ENCODE measurements around the gene FMNL2. TPM values are rescaled to one million over a fixed set of nuclear protein-coding genes. Genes with fewer than 3 reads are reported as not detected.

The FMNL2 gene
- total and polyA plus RNA-seq, 2 experiments from 2014 or later, result 16.5 to 45.4 TPM

- Histone ChIP-seq H4K20me1 (replicated peaks; ENCODE audit: insufficient read depth) (no peaks in the 10 kb centered on the region), H3K9me2 (ENCODE audit: insufficient read depth) (peaks cover 5% of the 10 kb centered on the region; the same call in 1 of the 2 replicates), H3K79me2 (replicated peaks; ENCODE audit: insufficient read depth) (no peaks in the 10 kb centered on the region), H3K4me2 (no peak overlapping the region), H3K4me1 (ENCODE audit: insufficient read depth) (no peaks in the 10 kb centered on the region), H3K36me3 (ENCODE audit: insufficient read depth) (no peaks in the 10 kb centered on the region), H2AFZ (no peak overlapping the region), H3K27ac (ENCODE audit: low read depth) (no peak overlapping the region), H3F3A (replicated peaks; ENCODE audit: low read depth) (no peaks in the 10 kb centered on the region), H3K4me3 (no peak overlapping the region), H3K27me3 (ENCODE audit: insufficient read depth) (no peaks in the 10 kb centered on the region)
- DNase-seq (ENCODE audit: low spot score) (no peak), ATAC-seq (no peak)
- Mint-ChIP-seq H3K4me1 (no peaks in the 10 kb centered on the region), H3K9me3 (no peaks in the 10 kb centered on the region), H3K27me3 (ENCODE audit: insufficient read depth, low read depth, poor library complexity) (peaks cover 3% of the 10 kb centered on the region), H3K27ac (no peak overlapping the region), H3K4me3 (no peak overlapping the region), H3K36me3 (ENCODE audit: low read depth) (no peaks in the 10 kb centered on the region)
- TF ChIP-seq EZH2phosphoT487 (IDR thresholded peaks at IDR 0.05; ENCODE audit: unreplicated experiment), result no peak
- no peak for TF ChIP-seq ZNF462 (CRISPR knock-in tag; IDR thresholded peaks at IDR 0.05)
- TF ChIP-seq NANOG (IDR thresholded peaks at IDR 0.05; ENCODE audit: borderline replicate concordance), result no peak
- no peak for TF ChIP-seq STAT1 (IDR thresholded peaks at IDR 0.05; ENCODE audit: unreplicated experiment)
These were observed 15.0 kb upstream of the FMNL2 start for GRCh38 chr2:152319822-152320570.

- H3K4me2 ChIP-seq, result no peak overlapping the region
- ATAC-seq (peak; percentile 36; the same call in 2 of the 3 replicates), DNase-seq (ENCODE audit: low spot score) (no peak)
- H3K4me3 ChIP-seq, result no peak overlapping the region
- no peaks in the 10 kb centered on the region for H3F3A ChIP-seq (replicated peaks; ENCODE audit: low read depth)
- peaks cover 5% of the 10 kb centered on the region; the same call in 1 of the 2 replicates for H3K9me2 ChIP-seq (ENCODE audit: insufficient read depth)
- H3K9me3 Mint-ChIP-seq, result no peaks in the 10 kb centered on the region
- no peaks in the 10 kb centered on the region for H3K4me1 ChIP-seq (ENCODE audit: insufficient read depth)
- H3K79me2 ChIP-seq (replicated peaks; ENCODE audit: insufficient read depth), result no peaks in the 10 kb centered on the region
- H3K27ac Mint-ChIP-seq, result no peak overlapping the region
- peaks cover 3% of the 10 kb centered on the region for H3K27me3 Mint-ChIP-seq (ENCODE audit: insufficient read depth, low read depth, poor library complexity)
- no peaks in the 10 kb centered on the region for H3K27me3 ChIP-seq (ENCODE audit: insufficient read depth)
- no peaks in the 10 kb centered on the region for H4K20me1 ChIP-seq (replicated peaks; ENCODE audit: insufficient read depth)
- H3K27ac ChIP-seq (ENCODE audit: low read depth), result no peak overlapping the region
- H2AFZ ChIP-seq, result peak overlapping the region; percentile 32; the same call in 1 of the 2 replicates
- no peaks in the 10 kb centered on the region for H3K36me3 ChIP-seq (ENCODE audit: insufficient read depth)
- H3K36me3 Mint-ChIP-seq (ENCODE audit: low read depth), result no peaks in the 10 kb centered on the region
- no peak overlapping the region for H3K4me3 Mint-ChIP-seq
- H3K4me1 Mint-ChIP-seq, result no peaks in the 10 kb centered on the region
- TF ChIP-seq EZH2phosphoT487 (IDR thresholded peaks at IDR 0.05; ENCODE audit: unreplicated experiment), result no peak
- TF ChIP-seq JUNB (IDR thresholded peaks at IDR 0.05; ENCODE audit: unreplicated experiment), result no peak
- no peak for TF ChIP-seq ZNF331 (CRISPR knock-in tag; IDR thresholded peaks at IDR 0.05; ENCODE audit: low read depth)
- TF ChIP-seq ZNF114 (CRISPR knock-in tag; IDR thresholded peaks at IDR 0.05), result no peak
These were observed 14.2 kb upstream of the FMNL2 start for GRCh38 chr2:152320814-152321213.
